Measurements from ENCODE around the gene UBE2QL1.

- TF ChIP-seq CTCF (IDR thresholded peaks at IDR 0.05) (no peak), POLR2A (IDR thresholded peaks at IDR 0.05) (no peak)
Measured at GRCh38 chr5:6448622-6449464, at the start of gene UBE2QL1.

All from body of pancreas (tissue), 4 donors.